HG03060 (cell line): ENCODE results near the gene ALK.
"Not testable (repeated sequence)": the region's sequence is repeated elsewhere in the genome, so short reads cannot be mapped to it uniquely, and the experiment has no call there.

ENCODE experiments used
- ATAC-seq: cut with Tn5 transposase; IDR thresholded peaks from one replicate; pipeline ENCODE4 v1.9.1; 2021; ENCODE audit warnings: low read depth, moderate number of reproducible peaks; ENCODE audit not compliant: unreplicated experiment

Gene ALK

DNA sequence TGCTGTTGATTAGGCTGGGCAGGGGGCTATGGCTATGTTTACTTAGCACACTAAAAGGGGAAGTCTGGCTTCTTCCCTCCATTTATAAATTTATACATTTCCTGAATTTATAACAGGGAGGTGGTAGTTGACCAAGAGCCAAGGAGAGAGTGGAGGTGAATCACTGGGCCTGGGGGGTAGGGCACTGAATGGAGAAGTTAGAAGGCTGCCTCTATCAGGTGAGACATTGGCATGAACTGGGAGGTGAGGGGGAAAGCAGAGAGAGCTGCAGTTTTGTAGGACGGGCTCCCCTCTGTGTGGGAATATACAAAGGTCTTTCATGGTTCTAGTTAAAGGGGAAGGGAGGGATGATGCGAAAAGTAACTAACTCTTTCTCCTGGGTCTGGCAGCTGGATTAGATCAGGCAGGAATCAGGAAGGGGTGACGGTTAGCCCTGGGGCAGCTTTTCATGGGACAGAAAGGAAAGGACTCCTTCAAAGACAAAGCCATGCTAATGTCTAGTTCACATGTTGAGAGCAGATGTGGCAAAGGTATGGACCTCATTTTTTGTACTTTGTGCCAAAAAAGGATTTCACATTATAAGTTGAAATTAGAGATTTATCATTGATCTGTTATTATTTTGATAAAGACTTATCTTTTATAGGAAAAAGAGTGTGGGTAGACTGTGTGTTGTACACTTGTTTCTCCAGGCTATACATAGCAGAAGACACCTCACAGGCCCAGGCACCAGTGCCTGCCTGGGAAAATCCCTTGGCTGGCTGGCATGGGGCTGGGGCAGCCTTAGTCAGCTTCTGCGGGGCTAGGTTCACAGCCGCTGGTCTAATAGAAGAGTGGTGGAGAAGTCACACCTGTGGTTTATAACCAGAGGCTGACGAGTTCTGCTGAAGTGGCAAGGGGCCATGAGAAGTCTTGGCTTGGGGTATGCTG, 647.4 kb downstream of the ALK start:
- no peak for ATAC-seq

DNA sequence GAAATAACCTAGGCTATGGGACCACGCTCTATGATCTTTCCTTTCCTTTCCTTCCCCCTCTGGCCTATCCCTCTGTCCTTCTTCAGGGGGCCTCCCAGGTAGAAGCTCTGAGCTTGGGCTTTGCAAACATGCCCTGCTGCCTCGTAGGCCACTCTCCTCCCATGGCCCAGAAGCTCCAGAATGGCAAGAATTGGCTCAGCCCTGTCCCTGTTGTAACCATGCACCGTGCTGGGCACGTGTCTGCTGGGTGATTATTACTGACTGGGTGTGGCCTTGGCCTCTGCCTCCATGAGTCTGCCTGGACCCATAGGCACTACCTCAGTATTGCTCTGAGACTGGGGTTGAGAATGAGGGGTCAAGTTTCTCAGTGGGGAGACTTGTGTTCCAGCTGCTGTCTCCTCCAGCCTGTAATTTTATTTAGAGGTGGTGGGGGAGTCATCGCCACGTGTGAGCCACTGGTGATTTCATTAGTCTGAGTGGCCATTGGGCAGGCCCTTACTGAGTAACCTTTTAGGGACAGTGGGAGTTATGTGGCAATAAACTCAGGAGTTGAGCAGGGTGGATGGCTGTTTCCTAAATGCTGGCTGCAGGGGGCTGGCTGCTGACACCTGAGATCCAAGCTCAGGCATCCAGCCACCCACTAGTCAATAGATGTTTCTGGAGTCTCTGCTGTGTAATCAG, 648.2 kb downstream of the ALK start:
- no peak for ATAC-seq

DNA sequence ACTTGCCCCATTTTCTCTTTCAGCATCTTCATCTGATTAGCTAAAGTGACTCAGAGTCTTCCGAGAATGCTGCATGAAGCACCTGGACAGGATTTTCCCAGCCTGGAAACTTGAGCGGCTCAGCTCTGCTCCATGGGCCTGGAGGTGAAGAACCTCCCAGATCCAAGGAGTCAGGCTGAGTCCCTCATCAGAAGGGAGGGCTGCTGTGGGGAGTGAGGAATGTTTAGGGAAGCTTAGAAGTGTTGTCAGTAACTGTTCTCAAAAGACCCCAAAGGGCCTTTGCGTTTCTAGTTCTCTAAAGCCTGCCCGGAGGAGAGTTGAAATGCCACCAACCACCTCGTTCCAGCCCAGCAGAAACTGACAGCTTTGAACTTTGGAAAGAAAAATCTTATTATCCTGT, 649.1 kb downstream of the ALK start:
- ATAC-seq, result no peak

- no peak for ATAC-seq
Observed at GRCh38 chr2:29270701-29271121, 650.7 kb downstream of the ALK start.

DNA sequence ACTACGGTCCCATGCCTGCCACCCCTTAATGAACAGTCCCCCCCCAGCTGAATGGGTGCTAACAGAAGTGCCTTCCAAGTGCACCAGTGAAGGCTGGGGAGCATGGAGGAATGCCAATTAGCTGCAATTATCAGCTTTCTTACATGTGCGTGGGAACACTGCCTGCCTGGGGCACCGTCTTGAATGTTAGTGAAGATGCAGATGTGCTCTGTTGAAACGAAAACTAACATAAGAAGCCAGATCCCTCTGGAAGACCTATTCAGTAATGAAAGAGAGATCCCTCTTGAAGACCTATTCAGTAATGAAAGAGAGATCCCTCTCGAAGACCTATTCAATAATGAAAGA, 651.6 kb downstream of the ALK start:
- ATAC-seq, result no peak

DNA sequence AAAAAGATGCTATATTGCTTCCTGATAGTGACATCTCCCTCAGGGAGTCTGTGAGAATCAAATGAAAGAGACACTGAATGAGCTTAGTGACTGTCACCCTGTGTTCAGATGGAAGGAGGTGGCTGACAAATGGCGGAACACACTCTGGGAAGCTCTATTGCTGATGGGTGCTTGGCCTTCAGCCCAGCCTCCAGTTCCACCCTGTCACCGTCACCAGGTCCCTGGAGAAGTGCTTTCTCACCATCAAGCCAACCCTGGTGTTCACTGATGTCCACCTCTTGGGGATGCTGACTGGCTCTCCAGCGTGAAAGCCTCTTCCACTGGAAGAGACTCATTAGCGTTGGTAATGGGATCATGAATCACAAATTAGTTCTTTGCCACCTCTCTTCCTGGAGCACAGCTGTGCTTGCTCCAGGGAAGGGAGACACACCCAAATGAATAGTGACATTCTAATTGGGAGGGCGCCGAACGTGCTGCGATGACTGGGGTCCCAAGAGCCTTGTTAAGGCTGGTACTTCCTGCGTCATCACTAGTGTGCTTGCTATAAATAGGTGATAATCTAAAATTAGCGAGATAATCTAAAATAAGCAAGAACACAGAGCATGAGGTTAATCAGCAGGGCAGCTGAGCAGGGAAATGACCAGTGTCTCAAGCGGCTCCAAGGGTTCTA, 652.2 kb downstream of the ALK start:
- no peak for ATAC-seq

GRCh38 chr2:29267720-29268119, 653.7 kb downstream of the ALK start:
- no peak for ATAC-seq

- no peak for ATAC-seq
Observed at GRCh38 chr2:29263886-29264285, 657.5 kb downstream of the ALK start.

DNA sequence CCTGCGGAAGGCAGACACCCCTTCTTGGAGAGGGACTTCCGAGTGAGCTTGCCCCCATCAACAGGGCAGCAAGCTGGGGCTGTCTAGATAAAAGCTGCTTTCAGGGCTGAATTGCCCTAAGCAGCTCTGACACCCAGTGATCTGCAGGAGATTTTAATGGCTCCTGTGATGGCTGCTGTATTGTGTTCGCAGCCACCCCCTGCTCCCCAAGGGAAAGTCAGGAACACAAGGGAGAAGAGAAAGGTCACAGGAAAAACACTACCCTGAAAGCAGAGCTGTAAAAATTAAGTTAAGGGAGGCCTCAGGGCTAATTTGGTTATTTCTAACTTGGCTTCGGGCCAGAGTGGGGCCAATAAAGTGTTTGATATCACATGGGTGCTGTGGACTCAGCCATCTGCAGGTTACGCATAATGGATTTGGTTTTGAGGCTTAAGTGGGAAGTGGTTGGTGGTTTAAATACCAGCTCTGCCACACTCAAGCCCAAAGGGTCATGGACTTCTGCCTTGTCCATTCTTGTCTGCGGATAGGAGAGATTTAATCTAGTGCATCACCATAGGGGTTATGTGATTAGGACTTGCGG, 658.6 kb downstream of the ALK start:
- no peak for ATAC-seq

- no peak for ATAC-seq
Observed at GRCh38 chr2:29261003-29261402, 660.4 kb downstream of the ALK start.

- no peak for ATAC-seq
Observed at GRCh38 chr2:29260142-29260772, 661.1 kb downstream of the ALK start.

DNA sequence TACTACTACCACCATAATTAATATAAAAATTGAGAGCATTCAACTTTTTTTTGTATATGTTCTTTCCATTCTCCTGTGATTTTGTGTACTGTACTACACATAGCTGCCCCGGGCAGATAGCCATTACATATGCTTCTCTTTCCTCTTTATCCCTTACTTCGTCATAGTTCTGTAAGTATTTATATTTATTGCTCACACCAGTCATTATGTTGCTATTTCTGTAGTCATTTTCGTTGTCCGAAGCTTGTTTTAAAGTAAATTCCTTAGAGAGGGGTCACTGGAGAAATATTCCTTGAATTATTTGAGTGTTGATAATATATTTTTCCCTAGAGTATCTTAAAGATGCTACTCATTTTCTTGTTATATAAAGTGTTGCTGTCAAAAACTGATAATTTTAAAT, 662.2 kb downstream of the ALK start:
- ATAC-seq, result no peak

DNA sequence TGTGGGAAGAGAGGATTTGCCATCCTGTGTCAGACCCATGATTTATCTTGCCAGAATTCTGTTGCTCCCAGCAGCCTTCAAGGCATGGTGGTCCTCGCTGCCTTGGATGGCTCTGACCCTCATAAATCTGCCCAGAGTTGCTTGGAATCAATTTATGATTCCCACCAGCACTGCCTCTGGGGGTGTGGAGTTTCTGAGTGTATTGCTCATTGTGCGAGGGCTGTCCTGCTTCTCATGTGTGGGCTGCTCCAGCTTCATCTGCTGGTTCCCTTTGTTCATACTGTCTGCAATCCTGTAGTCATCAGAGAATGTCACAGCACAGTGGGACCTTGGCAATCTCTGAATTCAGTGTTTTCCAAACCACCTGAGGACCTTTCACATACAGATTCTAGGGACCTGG, 666.4 kb downstream of the ALK start:
- no peak for ATAC-seq

DNA sequence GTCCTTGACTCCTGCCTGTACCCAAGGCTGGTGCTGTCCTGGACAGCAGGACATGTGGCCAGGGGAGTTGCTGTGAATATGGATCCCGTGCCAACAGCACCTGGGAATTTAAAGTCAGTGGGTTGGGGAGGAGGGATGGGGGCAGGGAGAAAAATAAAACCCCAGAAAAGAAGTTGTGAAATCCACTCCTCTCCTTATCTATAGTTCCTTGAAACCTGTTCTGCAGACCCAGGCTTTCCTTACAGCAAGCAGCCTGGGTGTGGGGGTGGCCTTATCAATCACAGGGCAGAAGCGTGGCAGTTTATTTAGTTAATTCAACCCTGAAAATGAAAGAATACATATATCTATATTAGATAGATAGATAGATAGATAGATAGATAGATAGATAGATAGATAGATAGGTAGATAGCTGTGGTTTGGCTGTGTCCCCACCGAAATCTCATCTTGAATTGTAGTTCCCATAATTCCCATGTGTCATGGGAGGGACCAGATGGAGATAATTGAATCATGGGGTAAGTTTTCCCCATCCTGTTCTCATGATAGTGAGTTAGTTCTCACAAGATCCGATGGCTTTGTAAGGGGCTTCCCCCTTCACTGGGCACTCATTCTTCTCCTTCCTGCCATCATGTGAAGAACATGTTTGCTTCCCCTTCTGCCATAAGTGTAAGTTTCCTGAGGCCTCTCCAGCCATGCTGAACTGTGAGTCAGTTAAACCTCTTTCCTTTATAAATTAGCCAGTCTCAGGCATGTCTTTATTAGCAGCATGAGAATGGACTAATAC, 667.7 kb downstream of the ALK start:
- not testable (repeated sequence) for ATAC-seq

GRCh38 chr2:29253026-29253425, 668.4 kb downstream of the ALK start:
- no peak for ATAC-seq

DNA sequence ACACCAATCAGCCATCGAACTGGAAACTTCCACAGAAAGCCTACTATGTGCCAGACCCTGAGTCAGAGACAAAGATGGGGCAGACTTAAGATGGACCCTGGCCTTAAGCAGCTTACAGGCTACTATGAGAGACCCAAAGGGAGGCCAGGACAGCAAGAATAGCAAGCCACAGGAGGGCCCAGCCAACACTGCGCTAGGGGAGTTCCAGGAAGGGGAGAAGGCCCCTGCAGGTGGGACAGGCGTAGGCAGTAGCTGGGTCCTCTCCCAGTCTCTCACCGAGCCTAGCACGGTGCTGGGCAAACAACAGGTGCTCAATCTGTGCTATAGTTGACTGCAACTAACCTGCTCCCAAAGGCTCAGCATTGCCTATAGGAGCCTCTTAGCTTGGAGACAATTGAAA, 670.0 kb downstream of the ALK start:
- ATAC-seq, result no peak

DNA sequence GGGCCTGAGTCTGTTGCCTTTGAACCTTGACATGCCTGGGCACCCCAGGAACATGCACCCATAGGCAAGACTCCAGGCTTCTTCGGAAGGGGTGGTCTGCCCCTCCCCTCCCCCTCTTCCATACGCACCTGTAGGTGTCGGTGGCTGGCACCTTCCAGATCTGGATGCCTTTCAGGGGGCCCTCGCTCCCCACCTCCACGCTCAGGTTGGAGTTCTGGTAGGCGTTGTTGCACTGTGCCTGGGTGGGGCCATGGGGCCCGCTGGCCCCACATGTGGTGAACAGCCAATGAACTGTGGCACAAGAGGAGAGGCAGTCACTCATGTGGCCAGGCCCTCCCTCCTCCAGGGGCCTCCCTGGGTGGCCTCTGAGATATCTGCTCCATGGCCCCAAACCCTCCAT, 670.4 kb downstream of the ALK start:
- no peak for ATAC-seq

GRCh38 chr2:29249666-29250253, 671.6 kb downstream of the ALK start:
- ATAC-seq, result no peak

GRCh38 chr2:29247336-29247914, 674.0 kb downstream of the ALK start:
- no peak for ATAC-seq
